ENCODE measurements around the gene LBX1.
"Not testable (repeated sequence)": the region's sequence is repeated elsewhere in the genome, so short reads cannot be mapped to it uniquely, and the experiment has no call there.

Gene LBX1

DNA sequence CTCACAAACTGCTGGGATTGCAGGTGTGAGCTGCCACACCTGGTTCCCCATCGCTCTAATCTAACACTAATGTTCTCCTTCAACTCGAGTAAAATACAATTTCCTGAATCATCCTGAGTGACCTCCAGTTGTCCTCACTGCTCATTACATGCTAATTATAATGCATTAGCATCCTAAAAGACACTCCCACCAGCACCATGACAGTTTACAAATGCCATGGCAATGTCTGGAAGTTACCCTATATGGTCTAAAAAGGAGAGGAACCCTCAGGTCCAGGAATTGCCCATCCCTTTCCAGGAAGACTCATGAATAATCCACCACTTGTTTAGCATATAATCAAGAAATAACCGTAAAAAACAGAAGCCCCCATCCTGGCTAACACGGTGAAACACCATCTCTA is 26.6 kb downstream of the LBX1 start:
- not testable (repeated sequence) for DNase-seq

DNA sequence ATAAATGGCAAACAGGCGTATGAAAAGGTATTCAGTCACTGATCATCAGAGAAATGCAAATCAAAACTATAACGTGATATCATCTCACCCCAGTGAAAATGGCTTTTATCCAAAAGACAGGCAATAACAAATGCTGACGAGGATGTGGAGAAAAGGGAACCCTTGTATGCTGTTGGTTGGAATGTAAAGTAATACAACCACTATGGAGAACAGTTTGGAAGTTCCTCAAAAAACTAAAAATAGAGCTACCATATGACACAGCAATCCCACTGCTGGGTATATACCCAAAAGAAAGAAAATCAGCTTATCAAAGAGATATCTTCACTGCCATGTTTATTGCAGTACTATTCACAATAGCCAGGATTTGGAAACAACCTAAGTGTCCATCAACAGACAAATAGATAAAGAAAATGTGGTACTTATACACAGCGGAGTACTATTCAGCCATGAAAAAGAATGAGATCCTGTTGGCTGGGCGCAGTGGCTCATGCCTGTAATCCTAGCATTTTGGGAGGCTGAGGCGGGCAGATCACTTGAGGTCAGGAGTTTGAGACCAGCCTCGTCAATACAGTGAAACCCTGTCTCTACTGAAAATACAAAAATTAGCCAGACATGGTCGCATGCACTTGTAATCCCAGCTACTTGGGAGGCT is 30.8 kb downstream of the LBX1 start:
- DNase-seq = not testable (repeated sequence)

DNA sequence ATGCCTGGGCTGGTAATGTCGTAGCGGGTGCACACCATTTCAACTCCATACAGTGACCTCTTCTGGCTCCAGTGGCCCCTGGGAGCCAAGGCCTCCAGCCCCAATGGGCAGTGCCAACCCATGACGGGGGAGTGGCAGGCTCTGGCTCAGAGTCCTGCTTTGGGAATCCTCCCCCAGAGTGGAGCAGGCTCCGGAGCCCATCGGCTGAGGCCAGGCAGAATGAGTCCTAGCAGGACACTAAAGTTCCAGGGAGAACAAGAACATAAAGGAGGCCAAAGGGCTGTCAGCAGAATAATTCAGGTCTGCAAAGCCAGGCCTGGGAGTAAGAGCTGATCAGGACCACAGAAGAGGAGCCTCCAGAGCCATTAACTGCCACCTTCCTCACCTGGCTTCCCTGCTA is 33.3 kb downstream of the LBX1 start:
- DNase-seq = no peak

DNA sequence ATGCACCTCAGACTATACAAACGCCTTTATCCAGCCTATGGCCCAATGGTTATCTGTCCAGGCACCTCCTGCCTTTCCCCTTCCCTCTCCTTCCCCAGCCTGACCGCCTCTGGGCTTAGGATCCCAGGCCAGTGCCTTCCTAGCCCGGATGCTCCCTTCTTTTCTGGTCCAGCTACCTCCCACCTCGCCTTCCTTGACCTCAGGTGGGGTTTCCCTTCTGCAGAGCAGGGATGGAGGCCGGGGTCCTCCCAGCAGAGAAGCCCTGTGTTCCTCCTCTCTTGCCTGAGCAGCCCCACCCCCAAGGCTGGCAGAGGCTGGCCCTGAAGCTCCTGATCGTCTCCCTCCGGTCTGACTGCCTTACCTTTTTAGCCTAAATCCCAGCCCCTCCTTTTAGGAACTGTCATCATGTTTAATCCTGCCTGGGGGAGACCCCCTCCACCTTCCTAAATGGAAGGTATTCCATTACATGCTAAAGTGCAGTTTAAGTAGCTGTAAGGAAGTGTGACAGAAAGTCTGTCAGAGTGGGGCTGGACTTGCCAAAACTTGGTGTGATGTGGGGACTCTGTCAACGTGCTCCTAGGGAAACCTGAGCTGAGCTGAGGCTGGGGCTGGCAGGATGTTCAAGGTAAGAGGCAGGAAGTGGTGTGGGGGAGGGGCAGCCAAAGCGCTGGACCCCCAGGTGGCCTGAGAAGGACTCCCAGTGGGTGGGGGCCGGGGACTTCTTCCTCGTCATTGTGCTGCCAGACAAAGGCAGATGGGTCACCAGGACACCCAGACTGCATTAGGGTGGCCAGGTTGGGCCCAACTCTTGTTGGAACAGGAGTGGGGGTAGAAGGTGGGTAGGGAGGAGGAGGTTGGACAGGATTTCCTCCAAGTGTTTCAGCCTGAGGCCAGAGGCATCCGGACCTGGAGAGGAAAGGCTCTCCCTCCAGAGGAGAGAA is 39.5 kb downstream of the LBX1 start:
- DNase-seq = no peak

DNA sequence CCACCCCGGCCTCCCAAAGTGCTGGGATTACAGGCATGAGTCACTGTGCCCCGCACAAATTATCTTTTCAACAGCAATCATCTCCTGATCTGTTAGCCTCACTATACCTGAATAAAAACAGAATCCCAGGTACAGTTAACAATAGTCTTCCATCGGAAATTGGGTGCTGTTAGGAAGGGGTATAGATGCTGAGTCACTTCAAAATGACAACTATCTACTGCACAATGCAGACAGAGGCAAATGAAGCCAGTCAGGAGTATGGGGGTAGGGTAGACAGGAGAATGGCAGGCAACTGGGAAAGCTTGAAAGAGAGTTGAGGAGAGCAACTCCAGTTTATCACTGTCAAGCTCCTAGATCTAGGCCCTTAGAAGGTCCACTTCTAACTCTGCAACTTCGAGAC is 40.3 kb downstream of the LBX1 start:
- DNase-seq = no peak

DNA sequence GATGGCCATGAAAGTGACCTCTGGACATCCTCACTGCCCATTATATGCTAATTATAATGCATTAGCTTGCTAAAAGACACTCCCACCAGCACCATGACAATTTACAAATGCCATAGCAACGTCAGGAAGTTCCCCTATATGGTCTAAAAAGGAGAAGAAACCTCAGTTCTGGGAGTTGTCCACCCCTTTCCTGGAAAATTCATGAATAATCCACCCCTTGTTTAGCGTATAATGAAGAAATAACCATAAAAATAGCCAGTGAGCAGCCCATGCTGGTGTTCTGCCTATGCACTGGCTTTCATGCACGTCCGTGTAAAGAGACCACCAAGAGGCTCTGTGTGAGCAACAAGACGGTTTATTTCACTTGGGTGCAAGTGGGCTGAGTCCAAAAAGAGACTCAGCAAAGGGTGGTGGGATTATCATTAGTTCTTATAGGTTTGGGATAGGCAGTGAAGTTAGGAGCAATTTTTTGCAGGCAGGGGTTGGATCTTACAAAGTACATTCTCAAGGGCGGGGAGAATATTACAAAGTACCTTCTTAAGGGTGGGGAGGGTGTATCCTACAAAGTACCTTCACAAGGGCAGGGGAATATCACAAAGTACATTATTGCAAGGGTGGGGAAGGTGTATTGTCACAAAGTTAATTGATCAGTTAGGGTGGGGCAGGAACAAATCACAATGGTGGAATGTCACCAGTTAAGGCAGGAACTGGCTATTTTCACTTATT is 45.6 kb downstream of the LBX1 start:
- no peak for DNase-seq

DNA sequence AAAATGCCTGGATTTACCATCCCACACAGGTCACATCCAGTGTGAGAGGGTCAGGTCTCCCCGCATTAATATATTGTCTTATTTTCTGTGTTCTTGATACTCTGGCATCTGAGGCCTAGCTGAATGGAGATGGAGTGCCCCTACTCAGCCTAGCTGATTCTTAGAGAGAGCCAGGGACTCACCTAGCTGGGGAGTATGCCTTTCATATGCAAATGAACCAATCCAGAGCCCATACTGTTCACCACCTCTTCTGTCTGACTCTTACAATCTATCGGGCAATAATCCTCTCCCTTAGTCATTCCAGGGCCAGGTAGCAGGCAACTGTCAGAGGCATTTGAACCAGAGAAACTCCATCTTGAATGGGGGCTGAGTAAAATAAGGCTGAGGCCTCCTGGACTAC is 46.3 kb downstream of the LBX1 start:
- DNase-seq = no peak
